Measurements from ENCODE around the gene ANKS1B.
"Not testable (repeated sequence)": the region's sequence is repeated elsewhere in the genome, so short reads cannot be mapped to it uniquely, and the experiment has no call there.

Gene ANKS1B

DNA sequence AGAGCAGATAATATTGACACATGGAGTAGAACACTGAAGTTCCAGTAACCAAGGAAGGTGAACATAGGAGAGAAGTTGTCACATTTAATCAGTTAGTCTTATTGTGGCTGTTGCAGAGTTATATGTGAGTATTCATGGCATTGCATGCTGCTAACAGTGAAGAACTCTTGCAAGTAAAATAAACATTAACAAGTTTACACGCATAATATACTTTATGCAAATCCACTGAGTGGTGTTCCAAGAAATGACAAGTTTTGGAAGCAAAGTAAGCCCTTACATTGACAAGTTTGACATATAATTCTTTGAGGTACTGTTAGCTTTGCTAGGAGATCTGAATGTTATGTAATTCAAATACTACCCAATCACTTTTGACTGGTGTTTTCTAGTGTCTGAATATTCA lies 125.6 kb downstream of the ANKS1B start:
- no peak for DNase-seq

DNA sequence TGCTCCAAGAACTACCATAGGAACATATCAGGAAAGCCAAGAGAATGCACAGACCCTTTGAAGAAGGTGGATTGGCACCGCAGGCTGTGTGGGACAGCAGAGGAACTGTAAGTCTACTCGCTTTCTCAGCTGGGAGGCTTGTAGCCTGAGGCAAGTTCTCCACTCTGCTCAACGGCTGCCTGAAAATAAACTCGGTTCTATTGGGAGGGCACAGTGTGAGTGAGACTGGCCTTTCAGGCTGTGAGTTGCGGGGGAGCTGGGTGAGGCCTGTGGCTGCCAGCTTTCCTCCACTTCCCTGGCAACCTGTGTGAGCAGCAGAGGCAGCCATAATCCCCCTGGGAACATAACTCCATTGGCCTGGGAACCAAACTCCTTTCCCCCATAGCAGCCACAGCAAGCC lies 132.1 kb downstream of the ANKS1B start:
- no peak for DNase-seq

DNA sequence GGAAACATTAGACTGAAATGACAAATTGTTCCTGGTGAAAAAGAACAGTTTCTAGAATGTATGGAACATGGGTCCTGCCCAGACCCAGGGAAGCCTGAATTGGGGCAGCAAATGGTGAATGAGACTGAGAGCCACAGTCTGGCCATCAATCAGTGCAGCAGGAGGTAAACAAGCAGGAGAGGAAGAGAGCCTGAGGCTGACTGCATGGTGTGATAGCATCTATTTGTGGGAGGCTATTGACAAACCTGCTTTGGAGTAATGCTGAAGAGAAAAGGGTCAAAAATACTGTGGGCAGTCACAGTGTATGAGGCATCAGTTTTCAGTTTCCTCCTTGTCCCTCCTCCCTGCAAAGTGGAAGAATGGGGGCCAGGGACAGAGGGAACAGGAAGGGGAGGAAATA lies 136.8 kb downstream of the ANKS1B start:
- no peak for DNase-seq

- DNase-seq = no peak
Measured at GRCh38 chr12:99834710-99835109, 150.0 kb downstream of the ANKS1B start.

DNA sequence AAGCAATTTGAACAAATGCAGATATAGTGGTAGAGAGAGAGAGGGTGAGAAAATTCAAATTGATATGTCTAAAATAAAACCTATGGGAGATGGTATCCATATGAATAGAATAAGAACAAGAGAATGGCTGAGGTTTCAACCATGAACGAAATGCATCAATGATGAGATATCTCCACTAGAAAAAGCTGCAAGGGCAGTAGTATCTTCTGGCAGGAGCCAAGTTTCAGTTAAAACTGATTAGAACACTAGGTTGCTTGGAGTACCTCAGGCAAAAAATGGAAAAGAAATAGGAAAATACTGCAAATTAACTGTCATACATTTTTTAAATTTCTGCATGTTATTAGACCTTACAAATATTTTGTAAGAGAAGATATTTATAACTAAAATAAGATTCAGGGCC lies 151.3 kb downstream of the ANKS1B start:
- no peak for DNase-seq

DNA sequence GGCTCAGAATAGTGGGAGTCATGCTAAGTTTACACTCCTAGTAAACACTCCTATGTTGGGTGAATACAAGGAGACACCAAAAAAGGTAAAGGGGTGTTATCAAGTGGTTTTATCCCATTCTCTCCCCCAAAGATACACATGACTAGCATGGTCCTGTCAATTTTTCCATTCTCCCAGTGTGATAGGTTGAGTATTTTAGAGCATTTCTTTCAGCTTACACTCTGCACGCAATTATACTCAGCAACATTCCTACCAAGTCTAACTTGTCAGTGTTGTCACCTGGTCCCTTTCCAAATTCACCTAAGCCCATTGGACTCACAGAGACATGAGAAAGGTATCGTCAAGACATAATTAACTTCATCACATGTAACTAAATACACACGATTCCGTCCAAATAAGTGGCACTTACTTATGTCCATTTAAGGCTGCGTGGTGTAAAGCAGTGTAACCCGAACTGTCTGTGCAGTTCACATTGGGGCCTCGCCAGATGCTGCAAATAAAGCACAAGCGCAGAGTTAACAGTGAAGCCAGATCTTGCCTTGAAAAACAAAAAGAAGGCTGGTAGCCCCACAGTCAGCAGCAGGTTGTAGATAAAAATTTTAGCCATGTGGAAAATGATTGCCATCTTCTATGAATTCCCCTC lies 159.7 kb downstream of the ANKS1B start:
- DNase-seq = no peak

DNA sequence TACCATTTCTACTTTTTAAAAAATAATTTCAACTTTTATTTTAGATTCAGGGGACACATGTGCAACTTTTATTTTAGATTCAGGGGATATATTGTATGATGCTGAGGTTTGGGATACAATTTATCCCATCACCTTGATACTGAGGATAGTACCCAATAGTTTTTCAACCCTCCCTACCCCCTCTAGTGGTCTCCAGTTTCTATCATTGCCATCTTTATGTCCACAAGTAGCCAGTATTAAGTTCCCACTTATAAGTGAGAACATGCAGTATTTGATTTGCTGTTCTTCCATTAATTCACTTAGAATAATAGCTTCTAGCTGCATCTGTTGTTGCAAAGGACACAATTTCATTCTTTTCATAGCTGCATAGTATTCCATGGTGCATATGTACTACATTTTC lies 162.5 kb downstream of the ANKS1B start:
- no peak for DNase-seq

DNA sequence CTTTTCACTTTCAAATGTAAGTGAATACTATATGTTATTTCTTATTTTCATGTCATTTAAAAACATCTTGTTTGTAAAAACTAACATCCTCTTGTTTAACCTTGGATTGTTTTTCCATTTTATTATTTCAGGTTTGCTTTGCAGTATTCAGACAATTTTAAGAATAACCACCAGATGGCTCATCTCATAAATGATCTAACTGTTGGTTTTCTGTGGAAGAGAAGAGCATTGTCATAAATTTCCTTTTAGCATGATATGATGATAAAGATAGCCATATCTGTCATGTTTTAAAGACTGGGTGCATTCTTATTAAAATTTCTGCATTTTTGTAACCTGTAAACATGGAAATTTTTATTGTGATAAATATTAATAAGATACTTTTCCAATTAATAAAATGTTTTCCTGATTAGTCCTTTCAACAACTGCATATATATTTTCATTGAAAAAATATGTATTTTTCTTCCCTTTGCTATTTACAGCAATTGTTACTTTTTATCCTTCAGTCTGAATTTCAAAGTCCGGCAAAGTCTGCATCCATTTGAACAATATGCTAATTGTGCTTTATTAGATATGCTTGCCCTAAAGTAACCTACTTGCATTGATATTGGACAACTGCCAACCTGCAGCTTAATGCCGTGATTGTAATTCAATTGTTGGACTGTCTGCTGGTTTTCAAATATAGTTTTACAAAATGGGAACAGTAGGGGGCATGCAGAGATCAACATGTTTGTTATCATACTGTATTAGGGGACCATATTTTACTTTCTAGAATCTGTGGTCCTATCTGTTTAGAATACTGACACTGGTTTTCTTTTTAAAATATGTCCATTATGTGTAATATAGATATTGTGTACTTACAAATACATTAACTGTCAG lies 173.8 kb downstream of the ANKS1B start:
- no peak for DNase-seq

- no peak for DNase-seq
Measured at GRCh38 chr12:99809909-99810308, 174.8 kb downstream of the ANKS1B start.

DNA sequence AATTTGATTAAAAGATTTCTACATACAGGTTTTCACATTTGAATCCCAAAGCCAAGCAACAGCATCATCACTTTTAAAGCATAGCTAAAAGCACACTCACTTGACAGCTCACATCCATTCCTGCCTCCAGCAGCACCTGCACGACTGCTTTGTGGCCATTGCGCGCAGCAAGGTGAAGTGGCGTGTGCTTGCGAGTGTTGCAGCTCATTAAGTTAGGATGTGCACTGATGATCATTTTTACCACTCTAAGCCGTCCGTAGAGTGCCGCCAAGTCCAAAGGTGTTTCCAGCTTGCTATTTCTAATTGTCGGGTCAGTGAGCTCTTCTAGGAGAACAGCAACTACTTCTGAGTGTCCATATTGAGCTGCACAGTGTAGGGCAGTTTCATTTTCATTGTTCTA lies 178.4 kb downstream of the ANKS1B start:
- DNase-seq = no peak

- no peak for DNase-seq
Measured at GRCh38 chr12:99804715-99805114, 180.0 kb downstream of the ANKS1B start.

DNA sequence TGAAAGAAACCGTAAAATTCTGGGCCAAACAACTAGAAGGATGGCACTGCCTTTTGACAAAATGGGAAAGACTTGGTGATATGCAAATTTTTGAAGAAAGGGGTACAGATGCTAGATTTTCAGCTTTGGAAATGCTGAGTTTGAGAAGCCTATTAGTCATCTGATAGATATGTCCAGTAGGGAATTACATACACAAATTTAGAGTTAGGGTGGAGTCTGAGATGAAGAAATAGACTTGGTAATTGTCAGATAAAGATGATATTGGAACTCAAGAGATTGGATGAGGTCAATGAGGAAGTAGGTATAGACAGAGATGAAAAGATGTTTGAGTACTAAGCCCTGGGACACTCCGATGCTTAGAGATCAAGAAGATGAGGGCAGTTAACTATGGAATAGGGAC lies 184.1 kb downstream of the ANKS1B start:
- no peak for DNase-seq

DNA sequence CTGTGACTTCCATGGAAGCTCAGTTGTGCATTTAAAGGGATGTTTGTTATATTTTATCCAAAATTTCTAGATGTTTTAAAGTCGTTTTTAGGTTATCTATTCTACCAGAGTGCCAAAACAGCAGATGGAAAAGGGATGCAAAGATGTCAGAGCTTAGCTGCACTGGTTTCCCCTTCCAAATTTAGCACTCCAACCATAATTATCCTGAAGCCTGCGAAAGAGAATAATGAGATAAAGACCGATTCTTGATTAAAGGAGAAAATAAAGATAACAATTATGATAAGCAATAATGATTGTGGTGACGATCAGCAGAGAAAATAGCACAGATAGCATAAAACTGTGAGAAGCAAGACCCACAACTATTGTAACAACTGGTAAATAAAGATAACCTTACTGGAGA lies 186.8 kb downstream of the ANKS1B start:
- not testable (repeated sequence) for DNase-seq

- no peak for DNase-seq
Measured at GRCh38 chr12:99783421-99783820, 201.3 kb downstream of the ANKS1B start.

GRCh38 chr12:99772274-99772673 lies 212.5 kb downstream of the ANKS1B start:
- peak; percentile 9 for DNase-seq

DNA sequence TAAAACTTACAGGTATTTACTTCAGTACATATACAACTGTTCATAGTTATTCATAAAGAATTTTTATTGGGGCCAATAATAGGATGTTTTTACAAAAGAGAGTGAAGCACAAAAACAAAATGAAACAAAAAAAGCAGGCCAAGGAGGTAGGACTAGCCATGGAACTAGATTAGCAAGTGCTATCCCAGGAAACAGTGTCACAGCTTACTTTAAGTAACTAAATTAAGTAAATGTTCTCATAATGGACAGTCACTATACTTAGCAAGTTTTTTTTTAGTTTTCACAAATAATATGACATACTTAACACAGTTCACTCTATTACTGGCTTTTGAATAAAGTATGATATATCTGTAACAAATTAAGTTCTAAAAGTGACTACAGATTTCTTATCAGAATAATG lies 213.1 kb downstream of the ANKS1B start:
- DNase-seq = no peak

- DNase-seq = no peak
Measured at GRCh38 chr12:99769396-99769980, 215.2 kb downstream of the ANKS1B start.

- DNase-seq = no peak
Measured at GRCh38 chr12:99768758-99769157, 216.0 kb downstream of the ANKS1B start.

GRCh38 chr12:99767809-99768208 lies 216.9 kb downstream of the ANKS1B start:
- DNase-seq = no peak

DNA sequence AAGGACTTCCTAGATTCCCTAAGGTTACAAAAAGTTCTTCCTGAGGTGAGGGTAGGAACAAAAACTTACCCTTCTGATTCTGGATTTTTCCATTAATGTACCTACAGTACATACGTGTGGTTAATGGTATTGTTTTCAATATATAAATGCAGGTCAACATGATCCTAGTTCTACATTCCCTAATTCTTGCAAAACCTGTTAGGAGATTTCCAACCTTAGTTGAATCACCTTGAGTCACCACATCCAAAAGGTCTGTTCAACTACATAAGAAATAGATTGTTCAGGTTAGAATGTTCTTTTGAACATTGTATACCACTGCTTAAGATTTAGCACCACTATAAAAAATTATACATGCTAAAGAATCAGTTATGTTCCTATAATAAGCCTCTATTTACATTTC lies 218.3 kb downstream of the ANKS1B start:
- DNase-seq = no peak

GRCh38 chr12:99765469-99766114 lies 219.1 kb downstream of the ANKS1B start:
- no peak for DNase-seq

GRCh38 chr12:99759444-99759843 lies 225.3 kb downstream of the ANKS1B start:
- DNase-seq = no peak

GRCh38 chr12:99758997-99759396 lies 225.7 kb downstream of the ANKS1B start:
- no peak for DNase-seq

GRCh38 chr12:99752740-99753139 lies 232.0 kb downstream of the ANKS1B start:
- DNase-seq = no peak
